Right lobe of liver (tissue), 6 donors: ENCODE results near the gene NCK2. TPM values are rescaled to one million over a fixed set of nuclear protein-coding genes. Genes with fewer than 3 reads are reported as not detected.

Experiments used
- ATAC-seq, 4 donors: fragments of 200-7000 bp; cut with Tn5 transposase; one replicate each; pipeline ENCODE4 v1.9.1; 2020; ENCODE audit warnings: mild to moderate bottlenecking in 4 of 4, moderate library complexity in 4 of 4
- DNase-seq, 3 donors: peaks; one replicate each; pipeline ENCODE4 v3.0.0-alpha.2; 2020
- H3K27ac ChIP-seq, 3 donors: fragments of 200-600 bp; one replicate each; pipeline ENCODE4 v1.8.0; 2022
- H3K27me3 ChIP-seq, 2 donors: fragments of 200-600 bp; one replicate each; pipeline ENCODE4 v1.8.0; 2022
- H3K36me3 ChIP-seq, 4 donors: fragments of 200-600 bp; sonication (generic) in 1 of 4; one replicate each; pipeline versions ENCODE4 v1.5.1 to v1.8.0; 2017 to 2022; ENCODE audit warnings: control low read depth in 1 of 4
- H3K4me1 ChIP-seq, 4 donors: fragments of 200-600 bp; sonication (generic) in 1 of 4; one replicate each; pipeline versions ENCODE4 v1.5.1 to v1.8.0; 2017 to 2022; ENCODE audit warnings: control low read depth in 1 of 4
- H3K4me3 ChIP-seq, 3 donors: fragments of 200-600 bp; one replicate each; pipeline ENCODE4 v1.8.0; 2022
- H3K9me3 ChIP-seq, 4 donors: fragments of 200-600 bp; sonication (generic) in 1 of 4; one replicate each; pipeline versions ENCODE4 v1.5.1 to v1.8.0; 2017 to 2022; ENCODE audit warnings: control low read depth in 1 of 4
- CTCF ChIP-seq, 4 donors: fragments of 200-600 bp in 3 of 4; fragments of 450-650 bp in 1 of 4; IDR thresholded peaks; one replicate each; pipeline versions ENCODE4 v1.5.1 to v1.8.0; 2016 to 2022; ENCODE audit warnings: antibody characterized with exemption in 4 of 4, mild to moderate bottlenecking in 2 of 4
- POLR2A ChIP-seq: fragments of 450-650 bp; IDR thresholded peaks from one replicate; pipeline ENCODE4 v1.6.1; 2017; ENCODE audit warnings: antibody characterized with exemption, mild to moderate bottlenecking
- WGBS: methylation state at CpG from one replicate; pipeline ENCODE4 v1.1.6; 2018; ENCODE audit warnings: low coverage, low lambda C conversion rate; ENCODE audit not compliant: insufficient coverage; ENCODE audit errors: missing lambda C conversion rate; 5-methylcytosine and 5-hydroxymethylcytosine counted together
- intact Hi-C, 2 donors: fragments of 100-400 bp; cut with DNase I; formaldehyde crosslinking; loops; one replicate each; pipeline versions ENCODE4 v1.11.2 to v1.14.1; 2022
- total RNA-seq, 6 experiments: library from RNA; depleted of rRNA in 2 of 6; stranded (reverse); fragments of >200 nt in 2 of 6; fragmentation: NEBNext Ultra II Directional in 3 of 6; extraction: Animal tissue kit (Norgen Biotek cat#: 25700) in 3 of 6; gene quantifications; one replicate each; pipeline versions ENCODE4 v1.1.0 to v1.2.4, GENCODE V29; 2016 to 2023
- donor health status: DM: no; HTN: yes; CAD: no.
- donor health status: DM: no; HTN: no; CAD: no.
- donor health status: DM: no; HTN: no; CAD: no.
- donor health status: DM: no; HTN: yes; CAD: no.
- donor health status: DM: no; HTN: yes; CAD: no.

Gene NCK2
- total RNA-seq, 6 experiments from 2014 or later: 4.8 to 11.7 (median 7.1) TPM

GRCh38 chr2:105877945-105878344 lies 133.2 kb downstream of the NCK2 start:
- no peaks in the 10 kb centered on the region for H3K36me3 ChIP-seq
- intact Hi-C loops: no loop called here

GRCh38 chr2:105879106-105879802 lies 134.5 kb downstream of the NCK2 start:
- no peaks in the 10 kb centered on the region for H3K36me3 ChIP-seq
- TF ChIP-seq CTCF (IDR thresholded peaks at IDR 0.05) (no peak), POLR2A (no peak)

More at GRCh38 chr2:105877945-105878344, 133.2 kb downstream of the NCK2 start:
- DNase-seq (no peak), ATAC-seq (peak; percentile 75 to 89 (median 82))
- 21% methylated on average over 2 of the region's 2 CpGs for WGBS
- Histone ChIP-seq H3K27ac (no peak overlapping the region), H3K4me1 (peaks cover 0 to 17% (median 6%) of the 10 kb centered on the region in 4 donors), H3K9me3 (no peaks in the 10 kb centered on the region), H3K27me3 (no peaks in the 10 kb centered on the region), H3K4me3 (no peak overlapping the region)
- no peak for TF ChIP-seq CTCF (IDR thresholded peaks at IDR 0.05)
- TF ChIP-seq POLR2A: no peak

GRCh38 chr2:105879803-105880300 lies 135.1 kb downstream of the NCK2 start:
- peaks cover 0 to 12% (median 6%) of the 10 kb centered on the region in 4 donors for H3K4me1 ChIP-seq

More at GRCh38 chr2:105879106-105879802, 134.5 kb downstream of the NCK2 start:
- Histone ChIP-seq H3K9me3 (no peaks in the 10 kb centered on the region), H3K27me3 (no peaks in the 10 kb centered on the region), H3K4me3 (no peak overlapping the region), H3K4me1 (peaks cover 0 to 12% (median 6%) of the 10 kb centered on the region in 4 donors), H3K27ac (no peak overlapping the region)
- intact Hi-C loops: no loop called here
- 86% methylated on average over 15 of the region's 15 CpGs for WGBS
- DNase-seq (no peak), ATAC-seq (no peak)

GRCh38 chr2:105880637-105881036 lies 135.9 kb downstream of the NCK2 start:
- Histone ChIP-seq H3K4me1 (peaks cover 0 to 13% (median 6%) of the 10 kb centered on the region in 4 donors), H3K9me3 (no peaks in the 10 kb centered on the region), H3K36me3 (no peaks in the 10 kb centered on the region), H3K27ac (no peak overlapping the region), H3K27me3 (no peaks in the 10 kb centered on the region), H3K4me3 (no peak overlapping the region)
- DNase-seq (no peak), ATAC-seq (no peak)
- no peak for TF ChIP-seq CTCF (IDR thresholded peaks at IDR 0.05)
- TF ChIP-seq POLR2A: no peak
- WGBS: 89% methylated on average over 6 of the region's 6 CpGs
- intact Hi-C loops: no loop called here

More at GRCh38 chr2:105879803-105880300, 135.1 kb downstream of the NCK2 start:
- intact Hi-C loops: no loop called here
- no peak overlapping the region for H3K4me3 ChIP-seq
- H3K27ac ChIP-seq: no peak overlapping the region
- no peaks in the 10 kb centered on the region for H3K9me3 ChIP-seq
- ATAC-seq: no peak
- no peaks in the 10 kb centered on the region for H3K36me3 ChIP-seq
- TF ChIP-seq CTCF (IDR thresholded peaks at IDR 0.05): no peak
- TF ChIP-seq POLR2A: no peak
- no peak for DNase-seq
- no peaks in the 10 kb centered on the region for H3K27me3 ChIP-seq
- 89% methylated on average over 6 of the region's 6 CpGs for WGBS
